ENCODE results near the gene CCL2. TPM values are rescaled to one million over a fixed set of nuclear protein-coding genes. Genes with fewer than 3 reads are reported as not detected.

Gene CCL2
- total RNA-seq, 2 experiments from 2014 or later: not detected

- Histone ChIP-seq H3K79me2 (ENCODE audit: insufficient read depth, low read depth, low read length) (no peaks in the 10 kb centered on the region), H3K27ac (ENCODE audit: low read depth, low read length, poor library complexity, severe bottlenecking) (no peak overlapping the region), H3K9me3 (ENCODE audit: low read length) (no peaks in the 10 kb centered on the region), H3K4me3 (ENCODE audit: low read depth, low read length, poor library complexity, severe bottlenecking) (no peak overlapping the region), H3K9me2 (ENCODE audit: insufficient read depth, low read length) (no peaks in the 10 kb centered on the region), H3K36me3 (ENCODE audit: insufficient read depth, low read length) (no peaks in the 10 kb centered on the region), H4K20me1 (ENCODE audit: insufficient read depth, low read length) (no peaks in the 10 kb centered on the region), H3K4me1 (ENCODE audit: insufficient read depth, low read length, poor library complexity, severe bottlenecking) (no peaks in the 10 kb centered on the region), H3K4me2 (ENCODE audit: low read length) (no peak overlapping the region), H2AFZ (ENCODE audit: low read length) (no peak overlapping the region)
- intact Hi-C loops (cut with micrococcal nuclease; ENCODE audit: unreplicated experiment): no loop called here
- BruUV-seq (replicated peaks): no TSS peak
- no peak for DNase-seq (ENCODE audit: low spot score)
- ChIA-PET CTCF (ENCODE audit: unreplicated experiment) (no interaction called here), POLR2A (no interaction called here)
- TF ChIP-seq CTCF (conservative IDR thresholded peaks at IDR 0.05; ENCODE audit: low read length): no peak
- TF ChIP-seq EZH2phosphoT487 (IDR thresholded peaks at IDR 0.05; ENCODE audit: borderline replicate concordance, low read depth, low read length): no peak
Measured at GRCh38 chr17:34283571-34283970, 28.5 kb downstream of the CCL2 start.

GRCh38 chr17:34285286-34285792, 30.3 kb downstream of the CCL2 start, which contains the start of gene CCL11:
Gene CCL11, plus strand, starts transcription at chr17:34285742. Its CDS starts 67 bp downstream, at chr17:34285809.
- POLR2A ChIA-PET: no interaction called here
- BruUV-seq (replicated peaks): no TSS peak

More at GRCh38 chr17:34285286-34285792, 30.3 kb downstream of the CCL2 start, which contains the start of gene CCL11:
- no peak for DNase-seq (ENCODE audit: low spot score)
- intact Hi-C loops (cut with micrococcal nuclease; ENCODE audit: unreplicated experiment): no loop called here
- CTCF ChIA-PET (ENCODE audit: unreplicated experiment): no interaction called here
- H3K4me3 ChIP-seq (ENCODE audit: low read depth, low read length, poor library complexity, severe bottlenecking): no peak within 1 kb of the TSS
- no peaks in the 10 kb centered on the region for H3K36me3 ChIP-seq (ENCODE audit: insufficient read depth, low read length)
- H3K79me2 ChIP-seq (ENCODE audit: insufficient read depth, low read depth, low read length): no peaks in the 10 kb centered on the region
- no peaks in the 10 kb centered on the region for H4K20me1 ChIP-seq (ENCODE audit: insufficient read depth, low read length)
- TF ChIP-seq EZH2phosphoT487 (IDR thresholded peaks at IDR 0.05; ENCODE audit: borderline replicate concordance, low read depth, low read length): no peak
- TF ChIP-seq CTCF (conservative IDR thresholded peaks at IDR 0.05; ENCODE audit: low read length): no peak
- no peaks in the 10 kb centered on the region for H3K9me3 ChIP-seq (ENCODE audit: low read length)
- no peak within 1 kb of the TSS for H3K4me2 ChIP-seq (ENCODE audit: low read length)
- no peaks in the 10 kb centered on the region for H3K9me2 ChIP-seq (ENCODE audit: insufficient read depth, low read length)
- H2AFZ ChIP-seq (ENCODE audit: low read length): no peak within 1 kb of the TSS
- H3K27ac ChIP-seq (ENCODE audit: low read depth, low read length, poor library complexity, severe bottlenecking): no peak within 1 kb of the TSS
- H3K4me1 ChIP-seq (ENCODE audit: insufficient read depth, low read length, poor library complexity, severe bottlenecking): no peaks in the 10 kb centered on the region

Data from OCI-LY7 (cell line).